Stimulated activated CD8-positive, alpha-beta memory T cell treated with anti-CD3 and anti-CD28 coated beads, Interleukin-12 subunit alpha, Interleukin-12 subunit beta, amount 100 ng/mL, for 24 hours (primary cell): ENCODE data around the gene CYTIP.

Experiments
- DNase-seq: peaks from one replicate; pipeline ENCODE4 v3.0.0-alpha.2; 2020; ENCODE audit errors: extremely low read depth

The CYTIP gene

DNA sequence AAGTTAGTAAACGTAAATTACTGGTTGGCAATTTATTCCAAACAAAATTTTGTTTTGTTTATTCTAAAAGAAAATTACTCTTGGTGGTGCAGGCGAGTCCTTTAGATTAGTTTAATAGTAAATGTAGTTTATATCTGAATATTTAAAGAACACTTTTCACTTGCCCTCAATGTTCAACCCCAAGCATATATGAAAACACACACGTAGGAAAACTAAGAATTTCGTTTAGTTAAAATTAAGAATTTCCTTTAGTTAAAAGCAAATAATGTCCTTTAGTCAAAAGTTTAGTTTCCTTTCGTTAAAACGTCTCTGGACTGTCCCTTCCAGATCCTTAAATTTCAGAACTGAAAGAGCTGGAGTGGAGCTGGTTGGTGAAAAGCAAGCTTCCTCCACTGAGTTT, 19.1 kb upstream of the CYTIP start:
- no peak for DNase-seq

DNA sequence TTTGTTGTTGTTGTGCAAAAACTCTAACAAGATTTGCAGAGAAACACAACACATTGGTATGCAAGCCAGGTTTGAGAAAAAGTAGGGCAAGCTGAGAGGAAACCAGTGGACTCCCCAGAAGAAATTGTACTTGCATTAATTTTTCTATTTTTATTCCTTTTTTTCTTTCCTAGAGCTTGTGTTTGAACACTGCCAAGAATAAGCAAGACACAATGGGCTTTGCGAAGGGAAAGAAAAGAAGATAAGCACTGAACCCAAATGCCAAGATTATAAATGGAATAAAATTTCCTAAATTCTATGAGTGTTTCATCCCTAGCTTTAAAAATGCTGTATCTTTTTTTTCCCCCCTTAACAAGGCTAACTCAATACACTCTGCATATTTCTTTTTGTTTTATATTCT, 17.0 kb upstream of the CYTIP start:
- DNase-seq = no peak

DNA sequence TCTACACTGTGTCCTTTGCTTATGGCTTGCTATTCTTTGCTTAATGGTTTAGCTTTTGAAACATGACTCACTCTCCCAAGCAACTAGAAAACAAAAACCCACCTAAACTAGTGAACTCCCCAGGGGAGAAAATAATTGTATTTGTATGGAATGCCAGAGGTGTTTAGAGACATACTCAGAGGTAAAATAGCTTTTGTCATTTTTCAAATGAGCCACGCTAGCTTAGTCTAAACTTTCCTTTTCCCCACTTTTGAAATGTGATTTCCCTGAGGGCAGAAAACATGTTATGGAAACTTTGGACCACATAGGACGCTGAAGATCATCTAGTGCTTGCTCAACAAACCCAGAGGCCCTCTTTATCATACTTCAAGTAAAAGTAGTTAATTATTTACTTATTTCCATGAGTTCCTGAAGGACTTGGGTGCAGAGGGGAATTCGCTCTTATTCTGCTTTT, 16.5 kb upstream of the CYTIP start:
- no peak for DNase-seq

DNA sequence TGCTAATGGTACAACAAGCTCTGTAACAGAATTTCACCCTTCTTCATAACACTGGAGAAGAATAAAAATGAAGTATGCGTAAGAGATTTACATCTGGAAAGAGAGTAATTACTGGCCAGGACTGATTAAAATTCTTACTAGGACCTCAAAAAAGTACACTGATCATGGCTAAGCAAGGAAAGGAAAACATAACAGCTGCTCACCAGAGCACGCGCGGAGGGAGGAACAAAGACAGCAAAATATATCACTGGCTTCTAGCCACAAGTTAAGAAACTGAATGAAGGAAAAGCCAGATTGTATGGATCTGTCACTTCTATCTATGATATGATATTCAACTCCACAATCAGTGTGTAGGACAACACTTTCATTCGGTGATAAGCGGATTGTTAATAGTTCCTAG, 15.6 kb upstream of the CYTIP start:
- DNase-seq = no peak

DNA sequence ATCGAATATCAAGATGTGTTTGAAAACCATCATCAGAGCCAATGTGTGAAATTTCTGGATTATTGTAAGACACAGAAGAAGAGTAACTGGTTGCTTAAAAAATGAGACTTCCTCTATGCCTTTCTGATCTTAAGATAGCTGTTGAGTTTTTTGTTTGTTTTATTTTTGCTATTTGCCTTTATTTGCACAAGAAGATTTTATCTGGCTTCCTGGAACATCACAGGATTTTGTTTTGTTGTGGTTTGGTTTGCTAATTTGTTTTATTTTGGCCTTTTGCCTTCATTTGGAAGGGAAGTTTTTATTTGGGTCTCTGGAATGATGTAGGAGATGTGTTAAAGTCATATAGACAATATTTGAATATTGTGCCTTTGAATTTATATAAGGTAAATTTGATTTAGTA, 3.9 kb upstream of the CYTIP start:
- DNase-seq = no peak

DNA sequence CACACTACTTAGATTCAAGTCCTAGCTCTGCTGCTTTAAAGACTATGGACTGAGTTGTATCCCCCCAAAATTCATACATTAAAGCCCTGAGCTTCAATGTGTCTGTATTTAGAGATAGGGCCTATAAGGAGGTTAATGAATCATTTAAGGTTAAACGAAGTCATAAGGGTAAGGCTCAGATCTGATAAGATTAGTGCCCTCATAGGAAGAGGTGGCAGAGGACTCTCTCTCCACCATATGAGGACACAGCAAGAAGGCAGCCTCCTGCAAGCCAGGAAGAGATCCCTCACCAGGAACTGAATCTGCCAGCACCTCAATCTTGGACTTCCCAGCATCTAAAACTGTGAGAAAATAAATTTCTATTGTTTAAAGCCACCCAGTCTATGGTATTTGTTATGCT, 3.1 kb upstream of the CYTIP start:
- DNase-seq = no peak

DNA sequence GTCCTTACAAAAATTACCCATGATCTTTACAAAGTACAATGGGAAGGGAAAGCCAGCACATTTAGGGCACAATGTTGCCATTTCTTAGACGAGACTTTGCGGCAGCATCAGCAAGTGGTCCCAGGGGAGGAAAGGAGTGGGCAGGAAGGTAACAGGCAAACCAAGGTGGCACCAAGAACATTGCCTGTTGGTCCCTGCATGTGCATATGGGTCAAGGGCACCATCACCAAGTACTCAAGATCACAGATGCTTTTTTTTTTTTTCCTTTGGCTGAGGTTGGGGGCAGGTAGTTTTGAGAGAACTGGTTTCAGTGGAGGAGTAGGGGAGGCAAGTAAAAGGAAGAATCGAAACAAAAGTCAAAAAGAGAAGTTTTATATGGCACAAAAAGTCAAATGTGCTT, 752 bp upstream of the CYTIP start:
- DNase-seq = no peak

DNA sequence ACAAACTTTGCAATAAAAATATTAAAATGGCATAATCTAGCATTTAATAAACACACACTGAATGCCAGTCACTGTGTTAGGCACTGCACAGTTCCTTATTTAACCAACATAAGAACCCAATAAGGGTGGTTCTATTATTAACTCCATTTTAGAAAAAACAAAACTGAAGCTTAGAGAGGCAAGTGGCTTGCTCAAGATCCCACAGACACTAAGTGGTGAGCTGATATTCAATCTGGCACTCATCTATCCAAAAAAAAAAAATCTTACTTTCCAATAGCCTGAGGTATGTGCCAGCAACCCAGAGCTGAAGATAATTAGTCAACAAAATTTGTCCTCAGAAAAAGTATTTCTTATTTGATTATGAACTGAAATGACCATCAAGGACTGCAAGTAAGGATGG, 799 bp downstream of the CYTIP start:
- no peak for DNase-seq

DNA sequence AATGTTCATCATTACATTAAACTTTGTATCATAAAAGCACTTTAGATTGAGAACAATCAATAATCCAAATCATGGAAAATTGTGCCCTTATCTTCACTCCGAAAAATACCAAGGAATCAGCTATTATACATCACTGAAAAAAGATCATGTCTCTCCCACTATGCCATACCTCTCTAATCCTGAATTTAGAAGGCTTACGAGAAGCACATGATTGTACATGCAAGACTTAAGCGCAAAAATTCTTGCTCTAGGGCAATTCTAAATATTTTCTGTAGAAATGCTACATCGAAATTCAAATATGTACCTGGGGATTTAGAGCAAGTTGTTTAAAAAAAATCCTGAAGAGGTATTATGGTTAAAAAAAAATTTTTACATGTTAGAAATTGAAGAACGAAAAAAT, 1.3 kb downstream of the CYTIP start:
- DNase-seq = no peak

DNA sequence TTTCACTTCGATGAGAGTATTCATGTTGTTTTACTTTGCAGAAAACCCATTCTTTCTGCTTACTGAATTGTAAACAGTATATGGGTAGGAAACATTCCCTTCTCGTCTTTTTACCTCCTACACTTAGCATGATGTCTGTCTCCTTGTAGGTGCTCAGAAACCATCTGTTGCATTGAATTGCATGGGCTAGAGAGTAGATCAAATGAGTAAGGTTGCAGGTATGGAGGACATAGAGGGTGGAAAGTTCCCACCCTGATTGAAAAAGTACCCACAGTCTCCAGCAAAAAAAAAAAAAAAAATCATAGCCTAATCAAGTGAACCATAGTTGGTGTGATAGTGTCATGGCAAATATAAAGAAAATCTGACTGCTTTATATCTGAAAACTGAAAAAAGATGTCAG, 1.7 kb downstream of the CYTIP start:
- no peak for DNase-seq

DNA sequence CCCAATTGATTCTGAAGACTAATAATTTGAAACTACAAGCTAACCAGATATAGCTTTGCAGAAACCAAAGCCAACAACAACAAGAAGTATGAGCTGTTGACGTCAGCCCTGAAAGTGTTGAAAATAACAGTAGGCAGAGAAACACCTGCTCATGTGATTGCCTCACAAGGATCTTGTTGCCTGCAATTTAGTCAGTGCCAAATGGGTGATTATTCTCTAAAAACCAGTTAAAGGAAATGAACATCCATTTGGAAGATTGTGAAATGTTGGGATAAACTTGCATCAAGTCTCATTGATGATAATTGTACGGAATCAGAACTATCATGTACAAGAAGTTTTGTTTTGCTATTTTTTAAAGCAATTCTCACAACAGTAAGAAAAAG, 2.8 kb downstream of the CYTIP start:
- no peak for DNase-seq

DNA sequence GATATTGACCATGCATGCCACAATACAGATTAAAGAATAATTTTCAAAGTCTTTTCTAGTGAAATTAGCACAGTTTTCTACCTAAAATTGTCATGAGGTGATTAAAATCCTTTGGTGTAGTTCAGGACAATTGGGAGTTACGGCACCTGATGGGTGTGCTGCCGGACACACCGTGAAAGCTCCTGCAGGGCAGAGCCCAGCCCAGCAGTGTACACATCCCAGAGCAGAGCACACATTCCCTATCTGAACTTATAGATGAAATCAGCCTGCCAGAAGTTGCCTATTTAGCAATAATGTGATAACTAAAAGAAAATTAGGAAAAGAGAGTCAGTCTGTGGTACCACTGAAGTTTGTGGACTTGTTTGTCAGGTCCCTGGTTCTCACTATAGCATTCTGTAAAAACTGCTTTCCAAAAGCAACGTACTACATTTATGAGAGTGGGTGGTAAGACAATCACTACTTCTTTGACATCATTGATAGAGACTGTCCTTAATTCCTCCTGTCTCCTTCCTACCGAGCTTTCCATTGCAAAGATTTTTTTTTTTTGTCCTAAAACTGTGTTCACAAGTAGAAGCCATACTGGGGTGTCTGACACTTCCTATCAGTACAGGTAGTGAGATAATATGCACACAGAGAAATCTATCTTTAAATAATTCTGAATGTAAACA, 3.4 kb downstream of the CYTIP start:
- no peak for DNase-seq

DNA sequence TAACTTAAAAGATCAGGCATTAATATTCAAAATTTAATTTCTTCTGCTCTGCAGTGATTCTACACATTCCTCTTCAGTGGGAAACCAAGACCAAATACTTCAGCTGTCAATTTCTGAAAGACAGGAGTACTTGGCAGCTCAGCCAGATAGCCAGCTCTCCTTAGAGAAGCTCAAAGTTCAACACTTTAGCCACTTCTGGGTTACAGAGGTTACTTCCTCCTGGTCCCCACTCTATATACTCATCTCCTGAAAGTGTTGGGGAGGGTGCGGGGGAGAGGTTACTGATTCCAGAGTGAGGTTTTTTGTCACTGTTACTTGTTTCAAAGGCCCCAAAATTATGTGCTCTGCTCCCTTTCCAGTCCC, 4.1 kb downstream of the CYTIP start:
- no peak for DNase-seq

DNA sequence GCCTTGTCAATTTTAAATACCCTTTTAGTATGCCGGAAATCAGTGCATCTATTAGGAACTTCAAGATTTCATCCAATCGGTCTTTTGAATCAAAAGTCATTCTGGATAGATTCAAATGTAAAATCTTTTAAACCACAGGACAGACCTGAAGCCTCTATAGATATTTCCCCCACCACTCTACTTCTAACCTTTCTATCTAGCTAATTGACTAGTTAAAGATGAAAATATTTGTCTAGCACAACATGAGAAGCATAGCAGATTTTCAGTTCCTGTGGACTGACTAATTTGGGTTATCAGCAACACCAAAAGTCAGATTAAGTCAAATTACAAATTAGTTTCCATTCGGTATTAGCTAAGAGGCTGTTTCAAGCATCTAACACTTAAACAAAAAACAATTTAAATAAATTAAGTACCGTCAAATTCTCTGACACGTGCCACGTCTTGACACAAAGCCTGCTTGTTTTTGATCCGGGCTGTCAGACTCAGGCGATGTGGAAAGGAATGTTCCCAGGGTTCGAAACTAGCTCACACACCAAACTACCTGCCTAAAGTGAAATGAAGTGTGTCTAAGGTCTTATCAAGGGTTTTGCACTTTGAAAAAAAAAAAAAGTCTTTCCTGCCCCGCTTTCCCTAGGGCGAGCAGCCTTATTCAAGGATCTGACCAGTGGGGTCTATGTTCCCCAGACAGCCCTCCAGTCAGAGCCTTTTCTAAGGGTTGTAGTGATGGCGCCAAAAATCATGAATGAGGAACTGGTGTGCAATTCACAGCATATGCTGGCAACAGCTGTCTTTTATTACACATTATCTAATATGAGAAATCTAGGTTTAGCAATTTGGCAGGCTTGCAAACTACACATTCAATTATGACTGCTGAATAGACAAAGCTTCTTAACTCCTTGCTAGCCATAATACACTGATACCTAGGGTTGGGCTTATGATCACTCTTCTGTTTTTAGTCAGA, 4.7 kb downstream of the CYTIP start:
- DNase-seq = no peak

DNA sequence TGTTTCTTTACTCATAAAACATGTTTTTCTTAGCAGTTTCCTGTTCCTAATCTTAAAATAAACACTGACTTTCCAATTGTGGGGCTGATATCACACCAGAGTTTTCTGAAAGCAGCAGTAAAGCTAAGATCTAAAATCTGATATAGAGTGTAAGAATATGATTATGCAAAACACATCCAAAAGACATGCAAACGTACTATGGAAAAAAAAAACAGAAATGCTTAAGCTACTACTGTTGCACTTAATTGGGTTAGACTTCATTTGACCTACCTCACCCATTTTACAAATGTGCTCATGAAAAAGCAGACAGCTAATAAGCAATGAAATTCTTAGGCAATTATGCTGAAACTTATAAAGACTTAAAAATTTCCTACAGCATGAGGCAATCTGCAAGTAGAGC, 10.5 kb downstream of the CYTIP start:
- DNase-seq = no peak

DNA sequence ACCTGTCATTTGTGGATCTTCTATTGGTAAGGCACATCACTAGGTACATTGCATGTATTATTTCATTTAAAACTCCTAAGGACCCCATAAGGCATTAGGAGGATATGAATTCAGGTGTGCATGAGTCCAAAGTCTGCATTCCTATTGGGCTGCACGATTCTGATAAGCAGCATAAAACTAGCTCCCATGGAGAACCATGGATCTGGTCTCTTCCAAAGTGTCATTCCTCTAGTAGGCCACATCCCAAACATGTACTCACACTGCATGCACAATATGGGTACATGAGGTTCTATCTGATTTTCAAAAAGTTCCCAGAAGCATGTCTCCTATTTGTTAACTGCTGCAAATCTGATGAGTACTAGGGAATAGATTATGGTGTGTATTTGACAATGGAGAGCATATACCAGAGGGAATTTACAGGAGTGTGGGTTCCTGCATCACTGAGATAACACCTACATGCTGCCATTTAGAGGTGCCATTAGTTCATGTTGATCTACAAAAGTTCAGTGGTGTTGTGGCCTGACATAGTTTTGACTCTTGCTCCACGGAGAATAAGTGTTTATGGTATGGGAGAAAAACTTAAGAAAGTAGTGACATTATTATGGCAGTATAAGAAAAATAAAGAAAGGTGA, 11.3 kb downstream of the CYTIP start:
- DNase-seq = no peak

DNA sequence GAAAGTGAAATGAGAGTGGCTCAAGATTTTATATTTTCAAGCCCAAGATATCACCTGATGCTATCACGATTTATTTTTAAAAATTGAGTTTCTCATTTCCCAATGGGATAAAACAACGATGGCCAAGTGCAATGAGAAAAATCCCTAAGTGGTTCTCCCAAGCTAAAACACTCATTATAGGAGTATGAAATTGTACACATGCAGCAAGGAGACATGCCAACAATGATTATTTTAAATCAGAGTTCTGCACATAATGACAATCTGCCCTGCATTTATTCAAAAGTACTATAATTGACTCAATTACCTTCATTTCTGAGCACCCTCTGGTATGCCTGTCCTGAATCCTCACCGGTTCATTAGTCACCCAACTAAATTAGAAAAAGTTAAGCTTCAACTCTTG, 12.7 kb downstream of the CYTIP start:
- no peak for DNase-seq

DNA sequence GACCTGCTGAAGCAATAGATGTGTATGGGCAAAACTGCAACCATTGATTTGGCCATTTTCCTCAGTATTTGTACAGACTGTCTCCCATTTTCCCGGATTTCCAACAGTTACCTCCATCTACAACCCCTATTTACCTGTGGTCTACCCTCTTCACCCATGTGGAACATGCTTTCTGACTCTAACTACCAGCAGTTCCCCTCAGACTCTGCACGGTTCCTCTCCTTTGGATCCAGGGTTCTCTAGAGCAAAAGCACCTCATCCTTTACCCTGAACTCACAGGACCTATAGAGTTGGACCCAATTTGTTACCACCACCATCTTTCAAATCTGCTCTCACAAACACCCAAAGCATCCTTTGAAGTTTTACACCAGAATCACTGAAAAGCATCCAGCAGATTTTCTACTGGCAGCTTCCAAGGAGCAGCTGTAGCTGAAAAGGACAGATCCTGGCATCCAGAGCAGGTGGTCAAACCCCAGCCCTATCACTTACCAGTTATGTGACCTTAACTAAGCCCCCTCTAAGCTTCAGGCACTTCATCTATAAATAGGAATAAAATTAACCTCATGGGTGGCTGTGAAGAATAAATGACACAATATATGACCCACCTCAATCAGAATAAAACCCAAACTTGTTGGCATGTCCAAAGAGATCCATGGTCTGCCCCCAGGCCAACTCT, 15.3 kb downstream of the CYTIP start:
- DNase-seq = no peak

DNA sequence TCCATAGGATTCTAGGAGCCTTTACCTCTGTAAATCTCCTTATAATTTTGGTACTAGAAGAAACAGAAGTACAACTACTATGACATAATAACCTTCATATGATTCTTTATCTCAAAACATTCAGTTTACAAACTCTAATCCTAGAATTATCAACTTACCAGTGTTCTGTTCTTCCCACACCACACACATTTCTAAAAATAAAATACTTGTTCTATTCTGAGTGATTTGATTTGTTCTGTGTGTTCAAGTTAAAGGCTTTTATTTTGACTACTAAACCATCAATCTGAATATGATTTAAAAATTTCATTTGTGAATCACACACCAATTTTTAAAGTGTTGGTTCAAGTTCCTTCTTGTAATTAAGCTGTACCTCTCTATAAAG, 16.0 kb downstream of the CYTIP start:
- DNase-seq = no peak

DNA sequence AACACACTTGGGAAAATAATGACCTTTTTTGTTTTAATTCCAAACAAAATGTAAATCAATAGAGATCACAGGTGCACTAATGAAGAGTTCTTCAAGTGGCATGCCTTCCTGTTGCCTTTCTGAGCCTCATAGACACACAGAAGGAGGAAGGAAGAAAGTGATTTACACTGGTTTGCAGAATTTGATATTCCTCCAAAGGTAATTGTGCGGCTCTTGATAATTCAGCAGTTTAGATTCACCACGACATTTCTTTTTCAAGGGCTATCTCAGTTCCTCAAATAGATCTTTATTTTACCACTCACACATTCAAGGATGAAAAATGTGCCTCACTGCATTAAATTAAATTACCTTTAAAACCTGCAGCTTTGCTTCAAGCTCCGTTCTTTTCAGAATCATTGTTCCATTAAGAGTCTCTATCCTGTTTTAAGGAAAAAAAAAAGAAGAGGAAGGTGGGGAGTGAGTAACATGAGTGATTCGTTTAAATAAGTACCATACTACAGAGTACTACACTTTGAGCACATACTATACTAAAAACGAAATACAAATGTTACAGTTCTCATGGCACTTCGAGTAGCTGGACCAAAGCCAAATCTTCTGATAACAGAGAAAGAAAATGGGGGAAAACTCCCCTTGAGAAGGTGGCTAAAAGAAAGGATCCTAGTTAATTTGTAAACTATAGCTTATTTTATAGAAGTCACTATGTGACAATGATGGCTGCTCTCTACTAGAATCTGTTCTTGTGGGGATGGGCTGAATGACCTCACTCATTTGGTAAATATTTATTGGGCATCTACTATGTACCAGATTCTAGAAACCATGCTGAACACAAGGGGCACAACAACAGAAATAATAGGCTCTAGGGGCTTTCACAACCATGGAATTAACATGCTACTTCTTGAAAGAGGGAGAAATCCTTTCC, 16.6 kb downstream of the CYTIP start:
- no peak for DNase-seq

DNA sequence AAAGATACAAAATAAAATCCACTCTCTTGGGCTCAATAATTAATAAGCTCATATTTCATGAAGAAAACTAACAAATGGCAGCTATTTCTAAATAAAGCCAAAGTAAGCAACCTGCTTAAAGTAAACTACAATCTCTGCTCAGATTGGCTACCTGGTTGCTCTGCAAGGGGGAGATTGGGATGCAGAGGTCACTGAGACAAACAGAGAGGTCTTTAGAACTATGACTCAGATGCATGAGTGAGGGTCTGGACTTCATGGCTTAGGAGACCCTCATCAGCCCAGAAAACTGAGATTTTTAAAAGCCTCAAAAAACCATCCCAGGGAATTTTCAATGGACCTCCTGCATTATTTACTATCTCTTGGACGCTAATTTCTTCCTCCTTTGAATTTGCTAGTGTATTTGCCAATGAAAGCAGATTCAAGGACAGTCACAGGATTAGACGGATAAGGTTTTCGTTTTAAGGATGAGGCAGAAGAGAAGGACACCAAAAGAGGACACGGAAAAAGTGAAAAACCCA, 17.4 kb downstream of the CYTIP start:
- no peak for DNase-seq
